KMS-11 (cell line): ENCODE results near the gene ERRFI1.

Experiments
- H2AFZ ChIP-seq: fragments of 200-600 bp; sonication (generic); 2 replicates; pipeline ENCODE4 v1.6.1; 2016; ENCODE audit warnings: antibody characterized with exemption, mixed run types, low read depth
- H3K27ac ChIP-seq: fragments of 200-600 bp; sonication (generic); 2 replicates; pipeline ENCODE4 v1.6.1; 2016; ENCODE audit warnings: mild to moderate bottlenecking, mixed run types
- H3K27me3 ChIP-seq: fragments of 200-600 bp; sonication (generic); 2 replicates; pipeline ENCODE4 v1.6.1; 2017; ENCODE audit warnings: mild to moderate bottlenecking, low read depth, mixed run types, moderate library complexity; ENCODE audit not compliant: insufficient read depth
- H3K36me3 ChIP-seq: fragments of 200-600 bp; sonication (generic); 2 replicates; pipeline ENCODE4 v1.6.1; 2017; ENCODE audit warnings: mild to moderate bottlenecking, mixed run types; ENCODE audit not compliant: insufficient read depth
- H3K4me1 ChIP-seq: fragments of 200-600 bp; sonication (generic); 2 replicates; pipeline ENCODE4 v1.6.1; 2016; ENCODE audit warnings: mild to moderate bottlenecking, low read depth, mixed run types; ENCODE audit not compliant: poor library complexity, severe bottlenecking
- H3K4me2 ChIP-seq: fragments of 200-600 bp; sonication (generic); 2 replicates; pipeline ENCODE4 v1.7.0; 2016; ENCODE audit warnings: mild to moderate bottlenecking, mixed run types
- H3K4me3 ChIP-seq: fragments of 200-600 bp; sonication (generic); IDR thresholded peaks from 2 replicates; pipeline ENCODE4 v1.6.1; 2017; ENCODE audit warnings: low read depth, low read length, mixed read lengths; ENCODE audit not compliant: insufficient read depth
- H3K79me2 ChIP-seq: fragments of 200-600 bp; sonication (generic); 2 replicates; pipeline ENCODE4 v1.6.1; 2016; ENCODE audit warnings: low read depth, mixed run types; ENCODE audit not compliant: insufficient read depth
- H3K9ac ChIP-seq: fragments of 200-600 bp; sonication (generic); 2 replicates; pipeline ENCODE4 v1.6.1; 2016; ENCODE audit warnings: mild to moderate bottlenecking, mixed run types
- H4K20me1 ChIP-seq: fragments of 200-600 bp; sonication (generic); 2 replicates; pipeline ENCODE4 v1.6.1; 2016; ENCODE audit warnings: mild to moderate bottlenecking, mixed run types; ENCODE audit not compliant: insufficient read depth
- TF ChIP-seq, protein P1 (sequence below): fragments of 200-600 bp; sonication (generic); conservative IDR thresholded peaks from 2 replicates; pipeline ENCODE4 v1.6.1; 2017; ENCODE audit warnings: low read depth, mild to moderate bottlenecking, antibody characterized with exemption, low read length, moderate library complexity, mixed read lengths

The ERRFI1 gene

DNA sequence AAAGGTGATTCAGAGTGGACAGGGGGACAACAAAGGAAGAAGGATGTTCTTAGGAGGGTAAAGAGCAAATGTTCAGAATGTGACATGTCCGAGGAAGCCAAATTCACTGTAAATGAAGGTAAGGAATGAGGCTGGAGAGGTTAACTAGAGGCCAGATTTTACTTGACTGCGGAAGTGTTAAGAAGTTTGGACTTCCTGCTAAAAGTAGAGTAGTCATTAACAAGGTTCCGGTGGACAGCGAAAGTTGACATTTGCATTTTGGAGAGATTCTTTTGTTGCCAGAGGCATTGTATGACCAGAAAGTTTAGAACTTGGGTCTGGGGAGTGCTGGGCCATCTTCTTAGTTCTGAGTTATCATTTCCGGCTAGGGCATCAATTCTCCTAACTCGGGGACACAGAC lies 7.2 kb upstream of the ERRFI1 start:
- Histone ChIP-seq H3K36me3 (no peaks in the 10 kb centered on the region), H2AFZ (no peak overlapping the region), H3K4me1 (no peaks in the 10 kb centered on the region), H4K20me1 (no peaks in the 10 kb centered on the region), H3K79me2 (no peaks in the 10 kb centered on the region), H3K4me3 (no peak overlapping the region), H3K27ac (no peak overlapping the region), H3K27me3 (no peaks in the 10 kb centered on the region), H3K9ac (no peak overlapping the region), H3K4me2 (no peak overlapping the region)
- TF ChIP-seq, protein P1, sequence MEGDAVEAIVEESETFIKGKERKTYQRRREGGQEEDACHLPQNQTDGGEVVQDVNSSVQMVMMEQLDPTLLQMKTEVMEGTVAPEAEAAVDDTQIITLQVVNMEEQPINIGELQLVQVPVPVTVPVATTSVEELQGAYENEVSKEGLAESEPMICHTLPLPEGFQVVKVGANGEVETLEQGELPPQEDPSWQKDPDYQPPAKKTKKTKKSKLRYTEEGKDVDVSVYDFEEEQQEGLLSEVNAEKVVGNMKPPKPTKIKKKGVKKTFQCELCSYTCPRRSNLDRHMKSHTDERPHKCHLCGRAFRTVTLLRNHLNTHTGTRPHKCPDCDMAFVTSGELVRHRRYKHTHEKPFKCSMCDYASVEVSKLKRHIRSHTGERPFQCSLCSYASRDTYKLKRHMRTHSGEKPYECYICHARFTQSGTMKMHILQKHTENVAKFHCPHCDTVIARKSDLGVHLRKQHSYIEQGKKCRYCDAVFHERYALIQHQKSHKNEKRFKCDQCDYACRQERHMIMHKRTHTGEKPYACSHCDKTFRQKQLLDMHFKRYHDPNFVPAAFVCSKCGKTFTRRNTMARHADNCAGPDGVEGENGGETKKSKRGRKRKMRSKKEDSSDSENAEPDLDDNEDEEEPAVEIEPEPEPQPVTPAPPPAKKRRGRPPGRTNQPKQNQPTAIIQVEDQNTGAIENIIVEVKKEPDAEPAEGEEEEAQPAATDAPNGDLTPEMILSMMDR: no peak

DNA sequence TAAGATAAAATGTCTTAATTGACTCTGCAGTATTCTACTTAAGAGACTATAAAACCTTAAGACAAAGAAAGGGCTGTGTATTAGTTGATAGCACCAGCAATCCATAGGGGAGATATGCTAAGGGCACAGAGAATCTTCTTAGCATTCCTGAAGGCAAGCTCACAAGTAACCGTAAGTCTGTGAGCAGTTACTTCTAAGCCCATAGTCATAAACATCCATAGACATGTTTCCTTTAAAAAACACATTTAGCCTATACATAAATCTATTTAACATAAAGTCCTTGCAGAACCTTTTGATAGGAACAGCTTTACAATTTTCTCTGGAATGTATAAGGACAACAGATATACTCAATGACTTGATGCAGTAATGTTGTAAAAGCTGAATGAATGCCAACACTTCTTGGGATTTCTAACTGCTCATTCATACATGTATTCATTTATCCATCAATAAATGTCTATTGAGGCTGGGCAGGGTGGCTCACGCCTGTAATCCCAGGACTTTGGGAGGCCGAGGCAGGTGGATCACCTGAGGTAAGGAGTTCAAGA lies 6.3 kb upstream of the ERRFI1 start:
- TF ChIP-seq, protein P1: no peak
- Histone ChIP-seq H3K27me3 (no peaks in the 10 kb centered on the region), H3K36me3 (no peaks in the 10 kb centered on the region), H3K4me1 (no peaks in the 10 kb centered on the region), H4K20me1 (no peaks in the 10 kb centered on the region), H3K79me2 (no peaks in the 10 kb centered on the region), H2AFZ (no peak overlapping the region), H3K27ac (no peak overlapping the region), H3K4me3 (no peak overlapping the region), H3K9ac (no peak overlapping the region), H3K4me2 (no peak overlapping the region)

DNA sequence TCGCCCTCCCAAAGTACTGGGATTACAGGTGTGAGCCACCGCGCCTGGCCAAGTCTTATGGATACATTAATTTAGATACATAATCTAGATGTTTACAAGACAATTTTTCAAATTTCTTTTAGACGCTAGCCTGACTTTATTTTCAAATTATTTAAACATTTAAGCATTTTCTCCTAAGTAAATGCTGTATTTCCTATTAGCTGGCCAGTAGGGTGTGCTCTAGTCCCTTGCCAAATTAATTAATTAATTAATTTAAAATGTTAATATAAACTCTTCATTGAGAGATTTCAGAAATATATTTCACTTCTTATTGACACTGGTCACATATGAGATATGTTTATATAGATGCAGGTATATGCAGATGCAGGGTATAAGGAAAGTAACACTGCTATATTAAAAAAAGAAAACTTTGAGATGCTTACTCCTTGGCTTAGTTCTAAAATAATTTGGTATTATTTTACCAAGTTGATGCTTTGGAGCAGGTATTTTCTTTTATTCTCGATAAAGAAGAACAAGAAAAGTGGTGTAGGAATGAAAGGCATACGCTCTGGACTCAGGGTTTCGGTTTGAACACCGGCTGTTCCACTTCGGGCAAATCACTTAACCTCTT lies 5.2 kb upstream of the ERRFI1 start:
- Histone ChIP-seq H3K4me3 (no peak overlapping the region), H3K79me2 (no peaks in the 10 kb centered on the region), H4K20me1 (no peaks in the 10 kb centered on the region), H3K27ac (no peak overlapping the region), H3K27me3 (no peaks in the 10 kb centered on the region), H2AFZ (no peak overlapping the region), H3K9ac (no peak overlapping the region), H3K4me2 (no peak overlapping the region), H3K4me1 (peaks cover 3% of the 10 kb centered on the region), H3K36me3 (no peaks in the 10 kb centered on the region)
- TF ChIP-seq, protein P1: no peak; the same call in none of the 2 replicates

GRCh38 chr1:8028571-8028910 lies 2.4 kb upstream of the ERRFI1 start:
- no peak overlapping the region for H3K27ac ChIP-seq
- H2AFZ ChIP-seq: no peak overlapping the region
- H3K36me3 ChIP-seq: no peaks in the 10 kb centered on the region
- H3K4me3 ChIP-seq: no peak overlapping the region
- H3K27me3 ChIP-seq: no peaks in the 10 kb centered on the region; the same call in 1 of the 2 replicates
- TF ChIP-seq, protein P1: no peak
- peaks cover 8% of the 10 kb centered on the region for H3K4me1 ChIP-seq
- H3K79me2 ChIP-seq: no peaks in the 10 kb centered on the region
- no peak overlapping the region for H3K9ac ChIP-seq
- H4K20me1 ChIP-seq: no peaks in the 10 kb centered on the region
- H3K4me2 ChIP-seq: no peak overlapping the region
